ENCODE results near the gene YIPF6. TPM values are rescaled to one million over a fixed set of nuclear protein-coding genes. Genes with fewer than 3 reads are reported as not detected.

The YIPF6 gene
- total and polyA plus RNA-seq, 5 donors from 2014 or later = 19.1 to 23.0 (median 21.2) TPM

GRCh38 chrX:68574240-68574639 lies 75.4 kb downstream of the YIPF6 start:
- Histone ChIP-seq H3K9me3 (ENCODE audit: control insufficient read depth in 2 of 2, low read length in 2 of 2) (no peaks in the 10 kb centered on the region), H3K27me3 (ENCODE audit: control insufficient read depth, insufficient read depth, low read length) (no peaks in the 10 kb centered on the region), H3K27ac (ENCODE audit: insufficient read depth, low read length, poor library complexity, severe bottlenecking) (no peak overlapping the region), H3K4me1 (ENCODE audit: control insufficient read depth, insufficient read depth, low read length, poor library complexity, severe bottlenecking) (no peaks in the 10 kb centered on the region), H3K36me3 (ENCODE audit: control insufficient read depth, insufficient read depth, low read length) (no peaks in the 10 kb centered on the region), H3K4me3 (ENCODE audit: low read depth, low read length) (no peak overlapping the region)
- H3K4me1 Mint-ChIP-seq = peaks cover 0 to 5% (median 3%) of the 10 kb centered on the region in 4 donors
- no peaks in the 10 kb centered on the region for H3K27me3 Mint-ChIP-seq
- DNase-seq (no peak), ATAC-seq (ENCODE audit: low read depth in 2 of 2) (no peak)
- H3K36me3 Mint-ChIP-seq = no peaks in the 10 kb centered on the region
- H3K27ac Mint-ChIP-seq = no peak overlapping the region
- H3K4me3 Mint-ChIP-seq = no peak overlapping the region
- H3K9me3 Mint-ChIP-seq = peaks cover 0 to 4% (median 0%) of the 10 kb centered on the region in 7 donors

GRCh38 chrX:68579810-68580209 lies 81.0 kb downstream of the YIPF6 start:
- H3K4me3 ChIP-seq (ENCODE audit: low read depth, low read length) = no peak overlapping the region
- H3K9me3 ChIP-seq (ENCODE audit: control insufficient read depth in 2 of 2, low read length in 2 of 2) = no peaks in the 10 kb centered on the region
- peaks cover 0 to 4% (median 2%) of the 10 kb centered on the region in 7 donors for H3K9me3 Mint-ChIP-seq
- ATAC-seq (ENCODE audit: low read depth in 2 of 2) (no peak), DNase-seq (no peak)
- peaks cover under 1% of the 10 kb centered on the region for H3K36me3 Mint-ChIP-seq
- H3K4me1 Mint-ChIP-seq = no peaks in the 10 kb centered on the region
- no peaks in the 10 kb centered on the region for H3K36me3 ChIP-seq (ENCODE audit: control insufficient read depth, insufficient read depth, low read length)
- no peaks in the 10 kb centered on the region for H3K27me3 Mint-ChIP-seq
- H3K27ac ChIP-seq (ENCODE audit: insufficient read depth, low read length, poor library complexity, severe bottlenecking) = no peak overlapping the region
- H3K27me3 ChIP-seq (ENCODE audit: control insufficient read depth, insufficient read depth, low read length) = no peaks in the 10 kb centered on the region
- no peaks in the 10 kb centered on the region for H3K4me1 ChIP-seq (ENCODE audit: control insufficient read depth, insufficient read depth, low read length, poor library complexity, severe bottlenecking)
- H3K4me3 Mint-ChIP-seq = no peak overlapping the region
- H3K27ac Mint-ChIP-seq = no peak overlapping the region

GRCh38 chrX:68584221-68584620 lies 85.4 kb downstream of the YIPF6 start:
- Mint-ChIP-seq H3K9me3 (peaks cover 0 to 6% (median 0%) of the 10 kb centered on the region in 7 donors), H3K4me1 (no peaks in the 10 kb centered on the region), H3K36me3 (peaks cover 7% of the 10 kb centered on the region), H3K27me3 (no peaks in the 10 kb centered on the region), H3K27ac (no peak overlapping the region), H3K4me3 (no peak overlapping the region)
- H3K4me3 ChIP-seq (ENCODE audit: low read depth, low read length) = no peak overlapping the region
- no peaks in the 10 kb centered on the region for H3K9me3 ChIP-seq (ENCODE audit: control insufficient read depth in 2 of 2, low read length in 2 of 2)
- no peaks in the 10 kb centered on the region for H3K27me3 ChIP-seq (ENCODE audit: control insufficient read depth, insufficient read depth, low read length)
- ATAC-seq (ENCODE audit: low read depth in 2 of 2) = no peak
- H3K27ac ChIP-seq (ENCODE audit: insufficient read depth, low read length, poor library complexity, severe bottlenecking) = no peak overlapping the region
- no peaks in the 10 kb centered on the region for H3K4me1 ChIP-seq (ENCODE audit: control insufficient read depth, insufficient read depth, low read length, poor library complexity, severe bottlenecking)
- no peak for DNase-seq
- H3K36me3 ChIP-seq (ENCODE audit: control insufficient read depth, insufficient read depth, low read length) = no peaks in the 10 kb centered on the region

Other genes starting within 250 kb of the YIPF6 start
- 0.15 TPM for gene OPHN1, start 65.6 kb upstream of the YIPF6 start, total RNA-seq
- not detected for gene OPHN1, start 65.6 kb upstream of the YIPF6 start, polyA plus RNA-seq
- gene STARD8, start 148.6 kb downstream of the YIPF6 start, total RNA-seq = 0.57 TPM
- gene STARD8, start 148.6 kb downstream of the YIPF6 start, polyA plus RNA-seq = under 1 TPM in 1 of 4 donors, not detected in 3; 0.21 TPM

Measured in CD4-positive, CD25-positive, alpha-beta regulatory T cell (primary cell).